Loucy (cell line): ENCODE measurements around the gene TPI1.
"Not testable (repeated sequence)": the region's sequence is repeated elsewhere in the genome, so short reads cannot be mapped to it uniquely, and the experiment has no call there.

Source experiments
- H2AFZ ChIP-seq: fragments of 200-600 bp; sonication (generic); 2 replicates; pipeline ENCODE4 v1.6.0; 2016; ENCODE audit warnings: antibody characterized with exemption, mild to moderate bottlenecking, low read length, moderate library complexity
- H3F3A ChIP-seq: fragments of 200-600 bp; 2 replicates; pipeline ENCODE4 v1.6.0; 2016; ENCODE audit warnings: antibody characterized with exemption, low read depth, mild to moderate bottlenecking
- H3K27me3 ChIP-seq: fragments of 200-600 bp; sonication (generic); 2 replicates; pipeline ENCODE4 v1.6.1; 2014; ENCODE audit warnings: low read length, mild to moderate bottlenecking; ENCODE audit not compliant: insufficient read depth, poor library complexity, severe bottlenecking
- H3K36me3 ChIP-seq: fragments of 200-600 bp; sonication (generic); 2 replicates; pipeline ENCODE4 v1.6.1; 2016; ENCODE audit warnings: low read length; ENCODE audit not compliant: insufficient read depth
- H3K4me1 ChIP-seq: fragments of 200-600 bp; sonication (generic); 2 replicates; pipeline ENCODE4 v1.5.1; 2014; ENCODE audit warnings: low read length, mild to moderate bottlenecking; ENCODE audit not compliant: insufficient read depth, poor library complexity, severe bottlenecking
- H3K4me2 ChIP-seq: fragments of 200-600 bp; sonication (generic); 2 replicates; pipeline ENCODE4 v1.6.0; 2014; ENCODE audit warnings: antibody characterized with exemption, low read length, low read depth, mild to moderate bottlenecking; ENCODE audit not compliant: poor library complexity, severe bottlenecking
- H3K4me3 ChIP-seq: fragments of 200-600 bp; sonication (generic); 2 replicates; pipeline ENCODE4 v1.5.1; 2014; ENCODE audit warnings: low read length, mild to moderate bottlenecking, mixed read lengths; ENCODE audit not compliant: poor library complexity, severe bottlenecking
- H3K79me2 ChIP-seq: fragments of 200-600 bp; sonication (generic); 2 replicates; pipeline ENCODE4 v1.6.1; 2014; ENCODE audit warnings: low read length; ENCODE audit not compliant: insufficient read depth
- H3K9ac ChIP-seq: fragments of 200-600 bp; sonication (generic); 2 replicates; pipeline ENCODE4 v1.6.0; 2014; ENCODE audit warnings: mild to moderate bottlenecking, low read depth, low read length, moderate library complexity; ENCODE audit not compliant: poor library complexity, severe bottlenecking
- H3K9me2 ChIP-seq: fragments of 200-600 bp; sonication (generic); replicated peaks from 2 replicates; pipeline ENCODE4 v1.6.1; 2016; ENCODE audit warnings: low read depth, low read length, mixed read lengths
- H3K9me3 ChIP-seq: fragments of 200-600 bp; sonication (generic); 2 replicates; pipeline ENCODE4 v1.6.1; 2014; ENCODE audit warnings: mild to moderate bottlenecking, antibody characterized with exemption, low read length, low read depth; ENCODE audit not compliant: insufficient read depth
- H4K20me1 ChIP-seq: fragments of 200-600 bp; sonication (generic); 2 replicates; pipeline ENCODE4 v1.6.0; 2014; ENCODE audit warnings: antibody characterized with exemption, low read length, mild to moderate bottlenecking; ENCODE audit not compliant: insufficient read depth, poor library complexity, severe bottlenecking
- CTCF ChIP-seq: fragments of 200-600 bp; sonication (generic); conservative IDR thresholded peaks from 2 replicates; pipeline ENCODE4 v1.5.1; 2014; ENCODE audit warnings: mild to moderate bottlenecking, antibody characterized with exemption, low read length
- EZH2phosphoT487 ChIP-seq: fragments of 200-600 bp; IDR thresholded peaks from 2 replicates; pipeline ENCODE4 v1.6.1; 2018; ENCODE audit warnings: antibody characterized with exemption, mild to moderate bottlenecking, moderate library complexity, borderline replicate concordance

TPI1 gene

DNA sequence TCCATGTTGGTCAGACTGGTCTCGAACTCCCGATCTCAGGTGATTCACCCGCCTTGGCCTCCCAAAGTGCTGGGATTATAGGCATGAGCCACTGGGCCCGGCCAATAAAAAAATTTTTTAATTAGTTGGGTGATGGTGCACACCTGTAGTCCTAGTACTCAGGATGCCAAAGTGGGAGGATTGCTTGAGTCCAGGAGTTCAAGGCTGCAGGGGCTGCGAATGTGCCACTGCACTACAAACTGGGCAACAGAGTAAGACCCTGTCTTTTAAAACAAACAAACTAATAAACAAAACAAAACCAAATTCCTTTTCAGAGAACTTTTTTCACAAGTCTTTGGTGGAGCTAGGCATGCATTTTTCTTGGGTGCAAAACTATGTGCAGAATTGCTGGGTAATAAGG, 15.9 kb downstream of the TPI1 start:
- Histone ChIP-seq H2AFZ (no peak overlapping the region), H3F3A (no peaks in the 10 kb centered on the region), H4K20me1 (no peaks in the 10 kb centered on the region), H3K4me1 (no peaks in the 10 kb centered on the region), H3K79me2 (no peaks in the 10 kb centered on the region), H3K9ac (no peak overlapping the region), H3K27me3 (no peaks in the 10 kb centered on the region), H3K36me3 (no peaks in the 10 kb centered on the region), H3K4me3 (no peak overlapping the region), H3K9me2 (no peaks in the 10 kb centered on the region), H3K9me3 (no peaks in the 10 kb centered on the region), H3K4me2 (no peak overlapping the region)
- TF ChIP-seq EZH2phosphoT487 (no peak), CTCF (no peak)

GRCh38 chr12:6883683-6884082, 16.4 kb downstream of the TPI1 start:
- H3K36me3 ChIP-seq = no peaks in the 10 kb centered on the region
- no peak for TF ChIP-seq CTCF
- no peak for TF ChIP-seq EZH2phosphoT487
- no peaks in the 10 kb centered on the region for H3F3A ChIP-seq

GRCh38 chr12:6884539-6884938, 17.2 kb downstream of the TPI1 start:
- H3K79me2 ChIP-seq = no peaks in the 10 kb centered on the region
- no peak overlapping the region for H3K4me3 ChIP-seq
- H2AFZ ChIP-seq = no peak overlapping the region
- H3K36me3 ChIP-seq = no peaks in the 10 kb centered on the region
- TF ChIP-seq CTCF = no peak
- TF ChIP-seq EZH2phosphoT487 = no peak
- H3K9me3 ChIP-seq = no peaks in the 10 kb centered on the region
- H3K9ac ChIP-seq = no peak overlapping the region
- no peaks in the 10 kb centered on the region for H3F3A ChIP-seq
- H3K4me1 ChIP-seq = no peaks in the 10 kb centered on the region
- H4K20me1 ChIP-seq = no peaks in the 10 kb centered on the region
- H3K27me3 ChIP-seq = no peaks in the 10 kb centered on the region
- no peaks in the 10 kb centered on the region for H3K9me2 ChIP-seq
- no peak overlapping the region for H3K4me2 ChIP-seq

More at GRCh38 chr12:6883683-6884082, 16.4 kb downstream of the TPI1 start:
- H2AFZ ChIP-seq = no peak overlapping the region
- H3K9me3 ChIP-seq = no peaks in the 10 kb centered on the region
- H3K4me1 ChIP-seq = no peaks in the 10 kb centered on the region
- no peak overlapping the region for H3K9ac ChIP-seq
- H3K4me3 ChIP-seq = no peak overlapping the region
- no peaks in the 10 kb centered on the region for H3K27me3 ChIP-seq
- no peaks in the 10 kb centered on the region for H3K9me2 ChIP-seq
- no peaks in the 10 kb centered on the region for H4K20me1 ChIP-seq
- H3K79me2 ChIP-seq = no peaks in the 10 kb centered on the region
- H3K4me2 ChIP-seq = no peak overlapping the region

DNA sequence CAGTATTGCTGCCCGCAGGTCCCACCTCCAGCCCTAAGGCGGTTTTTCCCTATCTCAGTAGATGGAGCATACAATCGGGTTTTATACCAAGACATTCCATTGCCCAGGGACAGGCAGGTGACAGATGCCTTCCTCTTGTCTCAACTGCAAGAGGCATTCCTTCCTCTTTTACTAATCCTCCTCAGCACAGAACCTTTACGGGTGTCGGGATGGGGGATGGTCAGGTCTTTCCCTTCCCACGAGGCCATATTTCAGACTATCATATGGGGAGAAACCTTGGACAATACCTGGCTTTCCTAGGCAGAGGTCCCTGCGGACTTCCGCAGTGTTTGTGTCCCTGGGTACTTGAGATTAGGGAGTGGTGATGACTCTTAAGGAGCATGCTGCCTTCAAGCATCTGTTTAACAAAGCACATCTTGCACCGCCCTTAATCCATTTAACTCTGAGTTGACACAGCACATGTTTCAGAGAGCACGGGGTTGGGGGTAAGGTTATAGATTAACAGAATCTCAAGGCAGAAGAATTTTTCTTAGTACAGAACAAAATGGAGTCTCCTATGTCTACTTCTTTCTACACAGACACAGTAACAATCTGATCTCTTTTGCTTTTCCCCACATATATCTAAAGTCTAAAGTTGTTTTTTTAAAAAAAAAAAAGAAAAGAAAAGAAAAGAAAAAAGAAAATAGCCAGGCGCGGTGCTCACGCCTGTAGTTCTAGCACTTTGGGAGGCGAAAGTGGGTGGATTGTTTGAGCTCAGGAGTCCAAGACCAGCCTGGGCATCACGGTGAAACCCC, 19.1 kb downstream of the TPI1 start:
- H2AFZ ChIP-seq, H3K9me3 ChIP-seq, H3K79me2 ChIP-seq, H3K27me3 ChIP-seq, H3K4me2 ChIP-seq, H3K9me2 ChIP-seq, H3K4me3 ChIP-seq, H3K4me1 ChIP-seq, H4K20me1 ChIP-seq, H3K36me3 ChIP-seq, H3F3A ChIP-seq, H3K9ac ChIP-seq: not testable (repeated sequence)
